Measurements from ENCODE around the gene NCKAP5. TPM values are rescaled to one million over a fixed set of nuclear protein-coding genes. Genes with fewer than 3 reads are reported as not detected.

The NCKAP5 gene
- total and polyA plus RNA-seq, 2 of the 13 experiments (the other 11 are each of a cell fraction or from before 2014, with no cell fraction given): 0.01 TPM; not detected in 1

DNA sequence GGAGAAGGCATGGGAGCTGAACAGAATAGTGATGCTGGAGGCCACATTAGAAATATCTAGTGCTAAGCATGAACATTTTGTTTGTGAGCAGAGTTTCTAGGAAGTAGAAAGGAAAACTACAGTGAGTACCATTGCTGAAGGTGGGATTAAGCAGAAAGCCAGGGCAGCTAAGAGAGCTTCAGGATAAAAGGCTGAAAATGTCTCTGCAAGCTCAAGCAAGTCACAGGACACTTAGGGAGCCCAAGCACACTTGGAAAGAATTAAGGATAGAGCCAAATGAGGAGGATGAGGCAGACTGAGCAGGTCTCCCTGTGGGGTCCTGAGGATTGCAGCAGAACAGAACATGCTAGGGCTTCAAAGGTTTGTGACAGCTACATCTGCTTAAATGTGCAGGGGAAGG lies 817.7 kb downstream of the NCKAP5 start (continued):
- TF ChIP-seq, protein P1, sequence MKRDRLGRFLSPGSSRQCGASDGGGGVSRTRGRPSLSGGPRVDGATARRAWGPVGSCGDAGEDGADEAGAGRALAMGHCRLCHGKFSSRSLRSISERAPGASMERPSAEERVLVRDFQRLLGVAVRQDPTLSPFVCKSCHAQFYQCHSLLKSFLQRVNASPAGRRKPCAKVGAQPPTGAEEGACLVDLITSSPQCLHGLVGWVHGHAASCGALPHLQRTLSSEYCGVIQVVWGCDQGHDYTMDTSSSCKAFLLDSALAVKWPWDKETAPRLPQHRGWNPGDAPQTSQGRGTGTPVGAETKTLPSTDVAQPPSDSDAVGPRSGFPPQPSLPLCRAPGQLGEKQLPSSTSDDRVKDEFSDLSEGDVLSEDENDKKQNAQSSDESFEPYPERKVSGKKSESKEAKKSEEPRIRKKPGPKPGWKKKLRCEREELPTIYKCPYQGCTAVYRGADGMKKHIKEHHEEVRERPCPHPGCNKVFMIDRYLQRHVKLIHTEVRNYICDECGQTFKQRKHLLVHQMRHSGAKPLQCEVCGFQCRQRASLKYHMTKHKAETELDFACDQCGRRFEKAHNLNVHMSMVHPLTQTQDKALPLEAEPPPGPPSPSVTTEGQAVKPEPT (CRISPR knock-in tag; IDR thresholded peaks at IDR 0.05; ENCODE audit: low read depth): no peak
- TF ChIP-seq, protein P2, sequence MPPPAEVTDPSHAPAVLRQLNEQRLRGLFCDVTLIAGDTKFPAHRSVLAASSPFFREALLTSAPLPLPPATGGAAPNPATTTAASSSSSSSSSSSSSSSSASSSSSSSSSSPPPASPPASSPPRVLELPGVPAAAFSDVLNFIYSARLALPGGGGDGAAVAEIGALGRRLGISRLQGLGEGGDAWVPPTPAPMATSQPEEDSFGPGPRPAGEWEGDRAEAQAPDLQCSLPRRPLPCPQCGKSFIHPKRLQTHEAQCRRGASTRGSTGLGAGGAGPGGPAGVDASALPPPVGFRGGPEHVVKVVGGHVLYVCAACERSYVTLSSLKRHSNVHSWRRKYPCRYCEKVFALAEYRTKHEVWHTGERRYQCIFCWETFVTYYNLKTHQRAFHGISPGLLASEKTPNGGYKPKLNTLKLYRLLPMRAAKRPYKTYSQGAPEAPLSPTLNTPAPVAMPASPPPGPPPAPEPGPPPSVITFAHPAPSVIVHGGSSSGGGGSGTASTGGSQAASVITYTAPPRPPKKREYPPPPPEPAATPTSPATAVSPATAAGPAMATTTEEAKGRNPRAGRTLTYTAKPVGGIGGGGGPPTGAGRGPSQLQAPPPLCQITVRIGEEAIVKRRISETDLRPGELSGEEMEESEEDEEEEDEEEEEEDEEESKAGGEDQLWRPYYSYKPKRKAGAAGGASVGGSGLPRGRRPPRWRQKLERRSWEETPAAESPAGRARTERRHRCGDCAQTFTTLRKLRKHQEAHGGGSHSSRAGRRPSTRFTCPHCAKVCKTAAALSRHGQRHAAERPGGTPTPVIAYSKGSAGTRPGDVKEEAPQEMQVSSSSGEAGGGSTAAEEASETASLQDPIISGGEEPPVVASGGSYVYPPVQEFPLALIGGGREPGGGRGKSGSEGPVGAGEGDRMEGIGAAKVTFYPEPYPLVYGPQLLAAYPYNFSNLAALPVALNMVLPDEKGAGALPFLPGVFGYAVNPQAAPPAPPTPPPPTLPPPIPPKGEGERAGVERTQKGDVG (CRISPR knock-in tag; IDR thresholded peaks at IDR 0.05; ENCODE audit: borderline replicate concordance): no peak
- TF ChIP-seq FOSL2 (CRISPR knock-in tag; IDR thresholded peaks at IDR 0.05): no peak

DNA sequence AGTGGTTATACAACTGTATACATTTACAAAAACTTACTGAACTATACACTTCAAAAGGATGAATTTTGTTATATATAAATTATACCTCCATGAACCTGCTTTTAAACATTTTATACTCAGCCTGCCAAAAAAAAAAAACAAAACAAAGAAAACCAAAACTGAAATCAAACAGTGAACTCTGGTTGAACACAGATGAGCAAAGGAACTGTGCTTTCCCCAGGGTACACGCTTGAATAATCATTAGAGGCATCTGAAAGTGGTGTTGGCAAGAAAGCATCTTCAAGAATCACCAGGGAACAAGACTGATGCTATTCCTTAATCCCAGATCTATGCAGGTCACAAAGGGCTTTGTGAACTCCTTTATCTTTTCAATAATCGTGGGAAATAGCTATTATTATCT lies 821.2 kb downstream of the NCKAP5 start:
- ChIA-PET CTCF (ENCODE audit: low intra/inter-chr PET ratio, low total read pairs) (no interaction called here), POLR2A (no interaction called here)
- BruUV-seq (replicated peaks): no TSS peak
- Histone ChIP-seq H3K36me3 (replicated peaks in 1 of 2; ENCODE audit: control insufficient read depth in 1 of 2, insufficient read depth in 2 of 2, low read length in 2 of 2) (no peaks in the 10 kb centered on the region), H2AFZ (ENCODE audit: low read length) (no peak overlapping the region), H4K20me1 (ENCODE audit: insufficient read depth, low read length) (no peaks in the 10 kb centered on the region), H3K4me3 (replicated peaks in 1 of 3; ENCODE audit: insufficient read depth in 1 of 3, low read depth in 2 of 3, low read length in 3 of 3) (no peak overlapping the region), H3K4me1 (ENCODE audit: insufficient read depth, low read length) (no peaks in the 10 kb centered on the region), H3K9me3 (ENCODE audit: low read length) (peaks cover 36% of the 10 kb centered on the region; the same call in 1 of the 2 replicates), H3K4me2 (ENCODE audit: low read depth, low read length) (no peak overlapping the region), H3K27me3 (ENCODE audit: control insufficient read depth in 1 of 2, insufficient read depth in 2 of 2, low read length in 2 of 2) (no peaks in the 10 kb centered on the region), H3K9ac (ENCODE audit: insufficient read depth, low read depth, low read length) (no peak overlapping the region), H3K27ac (ENCODE audit: extremely low read length, insufficient read depth, low read length) (no peak overlapping the region), H3K79me2 (ENCODE audit: insufficient read depth, low read length) (no peaks in the 10 kb centered on the region)
- DNase-seq (ENCODE audit: low spot score) (no peak), ATAC-seq (no peak), FAIRE-seq (no peak)
- 6% methylated on average over 2 of the region's 2 CpGs for WGBS (ENCODE audit: low lambda C conversion rate)
- intact Hi-C loops (cut with micrococcal nuclease; ENCODE audit: unreplicated experiment): no loop called here
- in situ Hi-C loops (cut with HindIII; ENCODE audit: extremely low pct_ligation_motif_present, low pct_unique_long_range_greater_than_20kb): no loop called here
- TF ChIP-seq, protein P3, sequence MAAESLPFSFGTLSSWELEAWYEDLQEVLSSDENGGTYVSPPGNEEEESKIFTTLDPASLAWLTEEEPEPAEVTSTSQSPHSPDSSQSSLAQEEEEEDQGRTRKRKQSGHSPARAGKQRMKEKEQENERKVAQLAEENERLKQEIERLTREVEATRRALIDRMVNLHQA (CRISPR knock-in tag; IDR thresholded peaks at IDR 0.05): no peak
- TF ChIP-seq ZNF124 (CRISPR knock-in tag; IDR thresholded peaks at IDR 0.05): no peak
- TF ChIP-seq, protein P4, sequence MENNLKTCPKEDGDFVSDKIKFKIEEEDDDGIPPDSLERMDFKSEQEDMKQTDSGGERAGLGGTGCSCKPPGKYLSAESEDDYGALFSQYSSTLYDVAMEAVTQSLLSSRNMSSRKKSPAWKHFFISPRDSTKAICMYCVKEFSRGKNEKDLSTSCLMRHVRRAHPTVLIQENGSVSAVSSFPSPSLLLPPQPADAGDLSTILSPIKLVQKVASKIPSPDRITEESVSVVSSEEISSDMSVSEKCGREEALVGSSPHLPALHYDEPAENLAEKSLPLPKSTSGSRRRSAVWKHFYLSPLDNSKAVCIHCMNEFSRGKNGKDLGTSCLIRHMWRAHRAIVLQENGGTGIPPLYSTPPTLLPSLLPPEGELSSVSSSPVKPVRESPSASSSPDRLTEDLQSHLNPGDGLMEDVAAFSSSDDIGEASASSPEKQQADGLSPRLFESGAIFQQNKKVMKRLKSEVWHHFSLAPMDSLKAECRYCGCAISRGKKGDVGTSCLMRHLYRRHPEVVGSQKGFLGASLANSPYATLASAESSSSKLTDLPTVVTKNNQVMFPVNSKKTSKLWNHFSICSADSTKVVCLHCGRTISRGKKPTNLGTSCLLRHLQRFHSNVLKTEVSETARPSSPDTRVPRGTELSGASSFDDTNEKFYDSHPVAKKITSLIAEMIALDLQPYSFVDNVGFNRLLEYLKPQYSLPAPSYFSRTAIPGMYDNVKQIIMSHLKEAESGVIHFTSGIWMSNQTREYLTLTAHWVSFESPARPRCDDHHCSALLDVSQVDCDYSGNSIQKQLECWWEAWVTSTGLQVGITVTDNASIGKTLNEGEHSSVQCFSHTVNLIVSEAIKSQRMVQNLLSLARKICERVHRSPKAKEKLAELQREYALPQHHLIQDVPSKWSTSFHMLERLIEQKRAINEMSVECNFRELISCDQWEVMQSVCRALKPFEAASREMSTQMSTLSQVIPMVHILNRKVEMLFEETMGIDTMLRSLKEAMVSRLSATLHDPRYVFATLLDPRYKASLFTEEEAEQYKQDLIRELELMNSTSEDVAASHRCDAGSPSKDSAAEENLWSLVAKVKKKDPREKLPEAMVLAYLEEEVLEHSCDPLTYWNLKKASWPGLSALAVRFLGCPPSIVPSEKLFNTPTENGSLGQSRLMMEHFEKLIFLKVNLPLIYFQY (CRISPR knock-in tag; IDR thresholded peaks at IDR 0.05; ENCODE audit: borderline replicate concordance): no peak
- TF ChIP-seq HHEX (CRISPR knock-in tag; IDR thresholded peaks at IDR 0.05): no peak
- TF ChIP-seq POGZ (CRISPR knock-in tag; IDR thresholded peaks at IDR 0.05): no peak
- TF ChIP-seq ZNF180 (CRISPR knock-in tag; IDR thresholded peaks at IDR 0.05; ENCODE audit: borderline replicate concordance, low read depth): no peak
- no peak for TF ChIP-seq ZFP1 (CRISPR knock-in tag; IDR thresholded peaks at IDR 0.05)
- TF ChIP-seq, protein P5, sequence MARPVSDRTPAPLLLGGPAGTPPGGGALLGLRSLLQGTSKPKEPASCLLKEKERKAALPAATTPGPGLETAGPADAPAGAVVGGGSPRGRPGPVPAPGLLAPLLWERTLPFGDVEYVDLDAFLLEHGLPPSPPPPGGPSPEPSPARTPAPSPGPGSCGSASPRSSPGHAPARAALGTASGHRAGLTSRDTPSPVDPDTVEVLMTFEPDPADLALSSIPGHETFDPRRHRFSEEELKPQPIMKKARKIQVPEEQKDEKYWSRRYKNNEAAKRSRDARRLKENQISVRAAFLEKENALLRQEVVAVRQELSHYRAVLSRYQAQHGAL (CRISPR knock-in tag; IDR thresholded peaks at IDR 0.05; ENCODE audit: not compliant biosample characterization): no peak
- no peak for TF ChIP-seq NFKB2 (CRISPR knock-in tag; IDR thresholded peaks at IDR 0.05; ENCODE audit: borderline replicate concordance)
- TF ChIP-seq NFKBIZ (CRISPR knock-in tag; IDR thresholded peaks at IDR 0.05): no peak
- TF ChIP-seq CEBPG (CRISPR knock-in tag; IDR thresholded peaks at IDR 0.05): no peak

Measured in HepG2 (cell line).